Thyroid gland (tissue), 4 donors: ENCODE results near the gene USP13. TPM values are rescaled to one million over a fixed set of nuclear protein-coding genes. Genes with fewer than 3 reads are reported as not detected.

ENCODE experiments used
- DNase-seq, 2 donors: peaks; one replicate each; pipeline ENCODE4 v3.0.0-alpha.2; 2019
- H3K27ac ChIP-seq, 3 donors: fragments of 200-600 bp; sonication (generic); 1 replicate in 2 of 3; 2 replicates in 1 of 3; pipeline ENCODE4 v1.5.1; 2016 to 2019; ENCODE audit warnings: mild to moderate bottlenecking in 1 of 3, moderate library complexity in 1 of 3
- H3K27me3 ChIP-seq: fragments of 200-600 bp; sonication (generic); one replicate; pipeline ENCODE4 v1.5.1; 2019
- H3K36me3 ChIP-seq, 2 donors: fragments of 200-600 bp; sonication (generic); one replicate each; pipeline ENCODE4 v1.5.1; 2016 to 2019
- H3K4me1 ChIP-seq, 2 donors: fragments of 200-600 bp; sonication (generic); one replicate each; pipeline ENCODE4 v1.5.1; 2017 to 2019
- H3K4me3 ChIP-seq, 3 donors: fragments of 200-600 bp; sonication (generic); replicated peaks in 1 of 3; 1 replicate in 2 of 3; 2 replicates in 1 of 3; pipeline ENCODE4 v1.5.1; 2016; ENCODE audit warnings: mild to moderate bottlenecking in 1 of 3
- H3K9me3 ChIP-seq: fragments of 200-600 bp; sonication (generic); one replicate; pipeline ENCODE4 v1.5.1; 2017
- CTCF ChIP-seq, 6 experiments: fragments of 200-600 bp in 3 of 6; fragments of 450-650 bp in 3 of 6; sonication (generic) in 3 of 6; IDR thresholded peaks; one replicate each; pipeline ENCODE4 v1.5.1; 2016 to 2019; ENCODE audit warnings: antibody characterized with exemption in 6 of 6, mild to moderate bottlenecking in 2 of 6, inconsistent platforms in 1 of 6, moderate library complexity in 1 of 6
- POLR2A ChIP-seq, 2 donors: fragments of 450-650 bp; IDR thresholded peaks; one replicate each; pipeline ENCODE4 v1.6.1; 2017; ENCODE audit warnings: antibody characterized with exemption in 2 of 2, mild to moderate bottlenecking in 2 of 2, moderate library complexity in 1 of 2
- WGBS, 2 donors: methylation state at CpG; one replicate each; pipeline ENCODE4 v1.1.5; 2017; 5-methylcytosine and 5-hydroxymethylcytosine counted together
- intact Hi-C: fragments of 100-400 bp; cut with DNase I; formaldehyde crosslinking; loops from one replicate; pipeline ENCODE4 v1.15.1; 2023
- total RNA-seq, 4 donors: library from RNA; depleted of rRNA; stranded (reverse); fragments of >200 nt; gene quantifications; one replicate each; pipeline ENCODE4 v1.2.3, GENCODE V29; 2016

The USP13 gene
- total RNA-seq, 4 donors from 2014 or later, result 16.7 to 31.6 (median 25.4) TPM

GRCh38 chr3:179811321-179812095 lies 158.7 kb downstream of the USP13 start:
- H3K4me3 ChIP-seq, result no peak overlapping the region
- peak in 1 of 2 donors; percentile 12 for DNase-seq
- no peaks in the 10 kb centered on the region for H3K4me1 ChIP-seq
- 21 to 29% methylated on average over 9 of the region's 9 CpGs for WGBS, 2 donors
- H3K9me3 ChIP-seq, result no peaks in the 10 kb centered on the region
- intact Hi-C loops, result no loop called here
- no peak overlapping the region for H3K27ac ChIP-seq
- no peaks in the 10 kb centered on the region for H3K36me3 ChIP-seq
- H3K27me3 ChIP-seq, result no peaks in the 10 kb centered on the region
- TF ChIP-seq POLR2A (IDR thresholded peaks at IDR 0.05) (no peak), CTCF (IDR thresholded peaks at IDR 0.05) (peak in 4 of 6 experiments; percentile 17 to 46 (median 46))

GRCh38 chr3:179812096-179812382 lies 159.2 kb downstream of the USP13 start:
- no peaks in the 10 kb centered on the region for H3K9me3 ChIP-seq
- H3K4me3 ChIP-seq, result no peak overlapping the region
- H3K4me1 ChIP-seq, result no peaks in the 10 kb centered on the region
- no peak overlapping the region for H3K27ac ChIP-seq
- 81 to 89% methylated on average over 3 of the region's 3 CpGs for WGBS, 2 donors
- DNase-seq, result no peak
- no peaks in the 10 kb centered on the region for H3K36me3 ChIP-seq
- intact Hi-C loops, result no loop called here
- no peaks in the 10 kb centered on the region for H3K27me3 ChIP-seq
- TF ChIP-seq POLR2A (IDR thresholded peaks at IDR 0.05), result no peak
- no peak for TF ChIP-seq CTCF (IDR thresholded peaks at IDR 0.05)

GRCh38 chr3:179819379-179819778 lies 166.5 kb downstream of the USP13 start:
- no peaks in the 10 kb centered on the region for H3K9me3 ChIP-seq
- no peak overlapping the region for H3K4me3 ChIP-seq
- H3K36me3 ChIP-seq, result no peaks in the 10 kb centered on the region
- 50 to 71% methylated on average over 3 of the region's 3 CpGs for WGBS, 2 donors
- DNase-seq, result no peak
- H3K27me3 ChIP-seq, result no peaks in the 10 kb centered on the region
- H3K4me1 ChIP-seq, result no peaks in the 10 kb centered on the region
- H3K27ac ChIP-seq, result no peak overlapping the region
- intact Hi-C loops, result no loop called here
- no peak for TF ChIP-seq CTCF (IDR thresholded peaks at IDR 0.05)
- no peak for TF ChIP-seq POLR2A (IDR thresholded peaks at IDR 0.05)

- TF ChIP-seq POLR2A (IDR thresholded peaks at IDR 0.05), result no peak
- no peak for TF ChIP-seq CTCF (IDR thresholded peaks at IDR 0.05)
- Histone ChIP-seq H3K9me3 (no peaks in the 10 kb centered on the region), H3K4me1 (no peaks in the 10 kb centered on the region), H3K36me3 (no peaks in the 10 kb centered on the region), H3K4me3 (no peak overlapping the region), H3K27me3 (no peaks in the 10 kb centered on the region), H3K27ac (no peak overlapping the region)
- no peak for DNase-seq
- 84 to 91% methylated on average over 3 of the region's 3 CpGs for WGBS, 2 donors
- intact Hi-C loops, result no loop called here
Measured at GRCh38 chr3:179822296-179822695, 169.5 kb downstream of the USP13 start.

GRCh38 chr3:179825527-179826246 lies 172.8 kb downstream of the USP13 start:
- no peak for TF ChIP-seq POLR2A (IDR thresholded peaks at IDR 0.05)
- TF ChIP-seq CTCF (IDR thresholded peaks at IDR 0.05), result no peak
- Histone ChIP-seq H3K4me3 (no peak overlapping the region), H3K27me3 (no peaks in the 10 kb centered on the region), H3K27ac (no peak overlapping the region), H3K9me3 (no peaks in the 10 kb centered on the region), H3K4me1 (no peaks in the 10 kb centered on the region), H3K36me3 (no peaks in the 10 kb centered on the region)
- no peak for DNase-seq
- WGBS, 2 donors, result 78 to 84% methylated on average over 6 of the region's 6 CpGs
- intact Hi-C loops, result no loop called here
